Right ventricle myocardium superior (tissue), 1 donor: ENCODE data around the gene SARM1. TPM values are rescaled to one million over a fixed set of nuclear protein-coding genes. Genes with fewer than 3 reads are reported as not detected.

ENCODE experiments used
- ATAC-seq: fragments of 200-7000 bp; cut with Tn5 transposase; one replicate; pipeline ENCODE4 v1.9.1; 2020; ENCODE audit warnings: mild to moderate bottlenecking; ENCODE audit not compliant: poor library complexity
- DNase-seq: peaks from one replicate; pipeline ENCODE4 v3.0.0-alpha.2; 2020
- intact Hi-C: fragments of 100-400 bp; cut with DNase I; formaldehyde crosslinking; loops from one replicate; pipeline ENCODE4 v1.11.2; 2022
- total RNA-seq: library from RNA; stranded (reverse); fragmentation: NEBNext Ultra II Directional; extraction: Animal tissue kit (Norgen Biotek cat#: 25700); gene quantifications from one replicate; pipeline ENCODE4 v1.2.1, GENCODE V29; 2021
- donor health status: DM: no; HTN: yes; CAD: no; lungs with severe emphysema.

The SARM1 gene
- total RNA-seq, 1 donor from 2014 or later, result 5.0 TPM

DNA sequence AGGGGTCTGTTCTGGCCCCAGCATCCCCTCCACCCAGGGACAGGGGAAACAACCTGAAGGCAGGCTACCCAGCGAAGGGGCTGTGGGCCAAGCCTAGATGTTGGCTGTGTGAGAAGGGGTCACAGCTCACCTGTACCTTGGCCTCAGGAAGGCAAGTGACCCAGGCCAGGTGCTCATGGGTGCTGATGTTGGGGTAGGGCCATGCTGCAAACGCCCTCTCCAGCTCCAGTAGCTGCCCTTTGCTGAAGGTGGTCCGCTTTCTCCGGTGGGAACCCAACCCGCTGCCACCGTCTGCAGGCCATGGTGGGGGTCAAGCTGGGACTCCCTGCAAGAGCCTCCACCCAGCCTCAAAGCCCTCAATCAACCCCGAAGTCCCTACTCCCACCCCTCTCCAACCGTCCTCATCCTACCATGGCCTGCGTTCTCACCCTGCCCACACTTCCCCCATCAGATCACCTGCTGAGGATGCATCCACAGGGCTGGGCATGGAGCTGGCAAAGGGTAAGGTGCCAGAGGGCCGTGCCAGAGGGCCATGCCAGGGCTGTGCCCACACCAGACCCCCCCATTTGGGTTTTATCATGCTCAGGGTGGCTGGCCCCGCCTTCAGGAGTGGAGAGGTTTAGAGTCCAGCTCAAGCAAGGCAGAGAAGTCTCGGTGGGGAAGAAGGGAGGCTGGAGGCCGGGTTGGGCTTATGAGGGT lies 6.7 kb upstream of the SARM1 start, which contains the start of gene SEBOX:
Gene SEBOX (minus strand): TSS at position 535 of the 699 bp plus-strand sequence. CDS start 48 bp downstream, at position 487.
- intact Hi-C loops, result no loop called here
- DNase-seq, result no peak
- no peak for ATAC-seq

DNA sequence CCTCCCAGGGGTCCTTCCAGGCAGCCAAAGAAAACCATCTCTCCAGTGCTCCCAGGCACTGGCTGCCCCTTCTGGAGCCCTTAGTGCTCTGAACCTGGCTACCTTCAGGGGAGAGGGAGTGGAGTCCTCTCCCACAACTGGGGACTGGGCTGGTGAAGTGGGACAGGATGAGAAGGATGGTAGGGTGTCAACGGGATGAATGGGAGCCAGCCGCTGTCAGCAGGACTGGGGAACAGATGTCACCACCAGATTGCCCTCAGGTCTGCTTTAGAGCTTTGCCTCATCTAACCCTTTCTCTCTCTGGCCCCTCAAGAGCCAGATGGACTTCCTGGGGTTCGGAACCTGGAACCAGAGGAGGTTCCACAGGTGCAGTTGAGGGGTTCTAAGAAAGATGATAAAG lies 6.0 kb upstream of the SARM1 start:
- ATAC-seq (no peak), DNase-seq (no peak)
- intact Hi-C loops, result no loop called here

DNA sequence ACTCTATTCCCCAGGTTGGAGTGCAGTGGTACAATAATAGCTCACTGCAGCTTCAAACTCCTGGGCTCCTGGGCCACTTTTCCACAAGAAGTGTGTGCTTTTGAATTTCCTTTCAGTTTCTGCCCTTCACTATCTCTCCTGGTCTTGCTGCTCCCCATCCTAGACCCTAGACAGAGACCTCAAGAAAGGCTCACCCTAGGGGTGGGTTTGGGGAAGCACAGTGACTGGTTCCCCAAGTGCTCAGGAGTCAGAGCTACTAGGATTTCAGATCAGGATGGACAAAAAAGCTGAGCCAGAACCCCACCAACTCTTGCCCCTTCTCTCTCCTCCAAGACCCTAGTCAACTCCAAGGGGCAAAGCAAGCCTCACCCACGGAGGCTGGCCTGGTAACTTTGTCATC lies 4.9 kb upstream of the SARM1 start:
- intact Hi-C loops, result no loop called here
- ATAC-seq (no peak), DNase-seq (no peak)

DNA sequence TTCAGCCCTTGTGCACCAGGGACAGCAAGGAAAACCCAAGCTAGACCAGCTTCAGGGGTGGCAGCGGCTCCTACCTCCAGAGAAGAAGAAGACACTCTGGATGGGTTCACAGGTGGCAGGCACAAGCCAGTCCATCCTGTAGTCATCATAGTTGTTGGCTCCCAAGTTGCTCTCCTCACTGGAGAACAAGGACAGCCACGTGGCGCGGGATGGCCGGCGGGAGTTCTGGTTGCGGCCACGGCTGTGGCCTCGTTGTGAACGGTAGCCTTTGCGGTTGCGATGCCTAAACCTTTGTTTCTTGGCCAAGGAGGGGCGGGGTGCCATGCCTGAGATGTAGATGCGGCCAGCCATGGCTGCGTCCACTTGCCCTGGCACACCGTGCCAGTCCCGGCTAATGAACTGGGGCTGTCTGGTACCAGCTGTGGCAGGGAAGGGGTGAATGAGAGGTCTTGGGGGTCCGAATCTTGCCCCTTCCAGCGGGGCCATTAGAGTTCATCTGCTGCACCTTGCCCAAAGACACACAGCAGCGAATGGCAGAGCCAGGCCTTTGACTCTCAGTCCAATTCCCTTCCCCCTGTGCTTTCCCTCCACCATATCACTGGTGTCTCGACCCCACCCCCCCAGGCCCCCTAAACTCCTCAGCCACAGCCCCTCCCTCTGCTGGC lies 3.7 kb upstream of the SARM1 start:
- DNase-seq, result no peak
- no peak for ATAC-seq
- intact Hi-C loops, result no loop called here

DNA sequence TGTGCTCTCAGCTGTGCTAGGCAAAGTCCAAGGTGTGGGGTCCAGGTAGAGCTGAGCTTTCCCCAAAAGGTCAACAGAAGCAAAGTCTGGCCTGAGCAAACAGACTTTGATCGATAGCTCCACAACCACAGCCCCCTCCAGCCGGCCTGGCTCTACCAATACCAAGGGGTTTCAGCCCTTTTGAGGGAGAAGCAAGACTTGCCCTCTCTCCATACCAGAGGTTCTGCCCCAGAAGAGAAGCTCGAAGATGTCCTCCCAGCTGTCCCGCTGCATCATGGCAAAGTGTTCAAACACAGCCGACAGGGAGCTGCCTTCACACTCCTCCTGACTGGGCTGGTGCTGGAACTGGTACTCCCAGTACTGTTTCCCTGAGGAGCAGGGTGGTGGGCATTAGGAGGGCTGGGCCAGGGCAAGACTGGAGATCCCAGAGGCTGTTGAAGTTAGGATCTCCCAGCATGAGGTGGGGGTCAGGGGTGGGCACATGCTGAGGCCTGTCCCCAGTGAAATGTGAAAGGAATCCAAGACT lies 3.1 kb upstream of the SARM1 start:
- intact Hi-C loops, result no loop called here
- ATAC-seq (no peak), DNase-seq (no peak)

DNA sequence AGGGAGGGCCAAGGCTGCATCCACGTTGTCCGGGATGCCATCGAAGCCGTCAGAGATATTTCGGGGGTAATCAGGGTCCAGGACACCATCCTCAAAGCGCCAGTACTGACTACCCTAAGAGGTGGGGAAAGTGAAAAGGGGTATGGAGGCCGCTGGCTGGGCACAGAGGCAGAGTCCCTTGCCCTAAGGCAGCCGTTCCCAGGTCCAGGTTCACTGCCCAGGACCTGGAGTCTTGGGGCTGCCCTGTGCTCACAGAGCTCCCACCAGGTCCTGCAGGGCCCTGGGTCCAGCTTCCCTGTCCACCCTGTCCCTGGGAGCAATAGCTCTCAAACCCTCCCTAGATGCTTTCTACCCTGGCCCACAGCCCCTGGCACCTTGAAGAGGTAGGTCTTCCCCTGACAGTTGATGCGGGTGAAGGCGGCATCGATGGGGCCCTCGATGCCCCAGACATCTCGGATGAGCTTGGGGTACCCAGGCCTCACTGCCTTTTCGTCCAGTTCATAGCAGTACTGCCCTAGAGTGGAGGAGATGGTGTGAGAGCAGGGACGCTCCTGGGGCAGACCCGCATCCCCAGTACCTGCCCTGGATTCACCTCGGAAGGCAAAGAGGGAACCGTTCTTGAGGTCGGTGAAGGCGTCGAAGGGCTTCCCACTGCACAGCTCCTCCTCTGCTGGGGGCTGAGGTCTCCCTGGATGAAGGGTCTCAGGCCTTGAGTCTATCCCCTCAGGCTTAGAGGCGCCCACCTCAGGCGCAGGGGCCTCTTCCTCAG lies 2.4 kb upstream of the SARM1 start:
- ATAC-seq (no peak), DNase-seq (no peak)
- intact Hi-C loops, result no loop called here

DNA sequence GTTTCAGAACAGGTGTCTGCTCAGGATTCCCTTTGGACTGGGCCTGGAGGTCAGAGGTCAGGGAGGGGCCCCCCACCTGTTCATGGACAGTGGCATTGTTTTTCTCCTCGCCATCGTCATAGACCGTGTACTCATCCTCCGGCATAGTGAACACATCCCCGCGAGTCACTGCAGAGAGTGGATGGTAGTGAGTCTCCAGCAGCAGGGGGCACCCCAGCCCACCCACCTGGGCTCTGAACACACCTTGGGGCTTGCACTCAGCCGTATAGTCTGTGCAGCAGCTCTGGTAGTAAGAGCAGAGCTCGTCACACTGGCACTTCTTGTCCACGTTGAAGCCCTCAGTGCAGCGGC lies 1.8 kb upstream of the SARM1 start:
- ATAC-seq, result no peak
- intact Hi-C loops, result no loop called here
- DNase-seq, result no peak

DNA sequence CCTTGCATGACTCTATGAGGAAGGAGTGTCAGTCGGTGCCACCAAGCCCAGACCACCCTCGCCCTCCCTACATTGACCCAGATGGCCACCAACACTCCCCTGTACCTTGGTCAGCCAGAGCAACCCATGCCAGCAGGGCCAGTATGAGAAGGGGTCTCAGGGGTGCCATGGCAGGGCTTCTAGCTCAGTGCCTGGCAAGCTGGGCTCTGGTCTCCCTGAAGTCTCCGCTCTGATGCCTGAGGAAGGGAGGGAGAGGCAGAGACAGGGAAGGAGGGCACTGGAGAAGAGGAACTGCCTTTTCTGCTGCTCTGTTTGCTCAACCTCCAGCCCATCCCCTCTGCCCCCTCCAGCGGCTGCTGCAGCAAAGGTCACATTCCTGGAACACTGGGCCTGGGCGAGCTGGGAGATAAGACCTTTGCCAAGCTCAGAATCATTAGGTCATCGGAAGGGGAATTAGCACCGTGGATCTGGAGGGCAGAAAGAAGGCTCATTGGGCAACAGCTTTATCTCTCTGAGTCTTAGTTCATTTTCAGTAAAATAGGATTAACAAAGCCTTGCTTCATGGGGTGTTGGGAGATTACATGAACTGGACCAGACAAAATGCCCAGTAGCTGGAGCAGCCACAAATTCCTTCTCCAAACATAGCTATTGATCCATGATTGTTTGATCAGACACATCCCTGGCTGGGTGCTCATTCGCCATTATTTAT lies 1.3 kb upstream of the SARM1 start, which contains the start of gene VTN:
Gene VTN (minus strand): TSS at position 273 of the 709 bp plus-strand sequence. CDS start 104 bp downstream, at position 169.
- DNase-seq, result peak; percentile 64
- intact Hi-C loops, result no loop called here
- peak; percentile 61 for ATAC-seq

DNA sequence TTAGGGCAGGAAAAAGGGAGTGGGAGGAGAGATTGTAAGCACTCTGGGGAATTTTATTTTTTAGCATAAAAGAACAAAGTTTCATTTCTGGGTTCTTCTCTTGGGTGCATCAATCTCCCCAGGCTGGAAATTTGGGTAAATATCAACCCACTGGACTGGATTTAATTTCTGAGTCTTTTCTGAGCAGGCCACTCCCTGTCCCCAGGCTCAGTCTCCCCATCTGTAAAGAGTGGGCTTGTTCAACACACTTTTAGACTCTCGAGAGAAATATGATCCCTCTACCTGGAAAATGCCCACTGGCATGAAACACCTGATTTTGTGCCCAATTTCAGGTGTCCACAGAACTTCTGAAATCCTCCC lies 770 bp upstream of the SARM1 start:
- DNase-seq (no peak), ATAC-seq (no peak)
- intact Hi-C loops, result no loop called here

DNA sequence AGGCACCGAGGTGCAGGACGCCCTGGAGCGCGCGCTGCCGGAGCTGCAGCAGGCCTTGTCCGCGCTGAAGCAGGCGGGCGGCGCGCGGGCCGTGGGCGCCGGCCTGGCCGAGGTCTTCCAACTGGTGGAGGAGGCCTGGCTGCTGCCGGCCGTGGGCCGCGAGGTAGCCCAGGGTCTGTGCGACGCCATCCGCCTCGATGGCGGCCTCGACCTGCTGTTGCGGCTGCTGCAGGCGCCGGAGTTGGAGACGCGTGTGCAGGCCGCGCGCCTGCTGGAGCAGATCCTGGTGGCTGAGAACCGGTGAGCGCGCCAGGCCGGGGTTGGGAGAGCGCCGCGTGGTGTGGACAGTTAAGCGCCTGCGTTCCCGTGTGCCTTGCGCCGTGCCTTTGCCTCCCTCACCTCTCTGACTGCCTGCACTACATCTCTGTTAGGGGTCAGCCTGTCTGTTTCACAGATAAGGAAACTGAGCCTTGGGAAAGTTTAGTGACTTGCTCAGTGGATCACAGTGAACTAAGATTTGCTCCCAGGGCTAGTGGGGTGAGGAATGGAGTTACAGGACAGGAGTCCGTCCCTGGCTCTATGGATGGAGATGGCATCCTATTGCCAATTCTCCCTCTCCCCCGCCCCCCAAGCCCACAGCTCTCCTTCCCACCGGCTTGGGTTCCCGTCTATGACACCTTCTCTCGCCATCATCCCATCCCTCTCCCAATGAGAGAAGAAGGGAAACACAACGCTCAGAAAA lies 880 bp downstream of the SARM1 start:
- peak; percentile 61 for DNase-seq
- ATAC-seq, result peak; percentile 13
- intact Hi-C loops, result no loop called here

DNA sequence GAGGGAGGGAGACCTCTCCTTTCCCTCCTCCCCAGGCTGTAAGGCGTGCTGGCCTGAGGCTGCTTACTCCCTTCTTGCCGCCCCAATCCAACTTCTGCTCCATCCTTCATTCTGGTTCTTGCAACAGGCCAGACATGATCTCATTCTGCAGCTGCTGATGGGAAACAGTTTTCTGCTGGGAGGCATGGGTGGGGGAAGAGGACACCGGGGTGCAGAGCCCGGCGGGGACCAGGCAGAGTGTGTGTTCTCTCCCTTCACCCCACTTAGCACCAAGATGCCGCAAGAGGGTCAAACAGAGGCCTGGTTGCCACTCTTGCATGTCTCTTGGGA lies 1.4 kb downstream of the SARM1 start:
- DNase-seq, result no peak
- intact Hi-C loops, result no loop called here
- ATAC-seq, result no peak

DNA sequence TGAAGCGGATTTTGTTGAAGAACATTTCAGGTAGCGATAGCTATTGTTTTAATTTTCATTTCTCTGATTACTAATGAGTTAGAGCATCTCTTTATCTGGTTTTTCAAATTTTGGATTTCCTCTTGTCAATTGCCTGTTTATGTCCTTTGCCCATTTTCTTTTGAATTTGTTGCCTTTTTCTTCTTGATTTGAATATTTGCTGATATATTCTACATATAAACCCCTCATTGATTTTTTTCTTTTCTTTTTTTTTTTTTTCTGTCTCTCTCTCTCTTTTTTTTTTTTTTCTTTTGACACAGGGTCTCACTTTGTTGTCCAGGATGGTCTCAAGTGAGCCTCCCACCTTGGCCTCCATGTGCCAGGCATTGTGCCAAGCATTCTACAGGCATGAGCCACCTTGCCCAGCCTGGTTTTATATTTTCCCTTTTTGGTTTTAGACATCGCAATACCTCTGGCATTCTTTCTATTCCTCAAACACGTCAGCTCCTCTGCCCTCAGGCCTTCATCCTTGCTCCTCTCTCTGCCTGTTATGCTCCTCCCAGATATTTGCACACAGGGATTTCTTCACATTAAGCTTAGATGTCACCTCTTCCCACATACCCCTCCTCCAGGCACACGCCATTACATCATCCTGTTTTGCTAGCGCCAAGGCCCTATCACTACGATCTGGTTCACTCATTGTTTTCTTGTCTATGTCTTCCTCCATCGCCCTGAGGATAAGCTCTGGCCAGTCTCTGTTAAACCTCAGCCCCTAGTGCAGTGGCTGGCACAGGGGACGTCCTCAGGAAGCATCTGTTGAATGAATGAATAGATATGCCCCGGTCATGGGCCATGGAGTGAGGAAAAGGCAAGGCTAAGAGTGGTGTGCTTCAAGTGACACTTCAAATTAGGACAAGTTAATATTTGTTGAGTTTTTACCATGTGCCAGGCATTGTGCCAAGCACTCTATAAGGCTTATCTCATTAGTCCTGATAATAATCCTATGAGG lies 8.6 kb downstream of the SARM1 start:
- ATAC-seq (no peak), DNase-seq (no peak)
- intact Hi-C loops, result no loop called here

DNA sequence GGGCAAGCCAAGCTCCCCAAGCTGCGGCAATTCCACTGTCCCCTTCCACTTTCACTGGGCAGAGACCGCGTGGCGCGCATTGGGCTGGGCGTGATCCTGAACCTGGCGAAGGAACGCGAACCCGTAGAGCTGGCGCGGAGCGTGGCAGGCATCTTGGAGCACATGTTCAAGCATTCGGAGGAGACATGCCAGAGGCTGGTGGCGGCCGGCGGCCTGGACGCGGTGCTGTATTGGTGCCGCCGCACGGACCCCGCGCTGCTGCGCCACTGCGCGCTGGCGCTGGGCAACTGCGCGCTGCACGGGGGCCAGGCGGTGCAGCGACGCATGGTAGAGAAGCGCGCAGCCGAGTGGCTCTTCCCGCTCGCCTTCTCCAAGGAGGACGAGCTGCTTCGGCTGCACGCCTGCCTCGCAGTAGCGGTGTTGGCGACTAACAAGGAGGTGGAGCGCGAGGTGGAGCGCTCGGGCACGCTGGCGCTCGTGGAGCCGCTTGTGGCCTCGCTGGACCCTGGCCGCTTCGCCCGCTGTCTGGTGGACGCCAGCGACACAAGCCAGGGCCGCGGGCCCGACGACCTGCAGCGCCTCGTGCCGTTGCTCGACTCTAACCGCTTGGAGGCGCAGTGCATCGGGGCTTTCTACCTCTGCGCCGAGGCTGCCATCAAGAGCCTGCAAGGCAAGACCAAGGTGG lies 9.8 kb downstream of the SARM1 start:
- DNase-seq (no peak), ATAC-seq (peak; percentile 45)
- intact Hi-C loops, result no loop called here

DNA sequence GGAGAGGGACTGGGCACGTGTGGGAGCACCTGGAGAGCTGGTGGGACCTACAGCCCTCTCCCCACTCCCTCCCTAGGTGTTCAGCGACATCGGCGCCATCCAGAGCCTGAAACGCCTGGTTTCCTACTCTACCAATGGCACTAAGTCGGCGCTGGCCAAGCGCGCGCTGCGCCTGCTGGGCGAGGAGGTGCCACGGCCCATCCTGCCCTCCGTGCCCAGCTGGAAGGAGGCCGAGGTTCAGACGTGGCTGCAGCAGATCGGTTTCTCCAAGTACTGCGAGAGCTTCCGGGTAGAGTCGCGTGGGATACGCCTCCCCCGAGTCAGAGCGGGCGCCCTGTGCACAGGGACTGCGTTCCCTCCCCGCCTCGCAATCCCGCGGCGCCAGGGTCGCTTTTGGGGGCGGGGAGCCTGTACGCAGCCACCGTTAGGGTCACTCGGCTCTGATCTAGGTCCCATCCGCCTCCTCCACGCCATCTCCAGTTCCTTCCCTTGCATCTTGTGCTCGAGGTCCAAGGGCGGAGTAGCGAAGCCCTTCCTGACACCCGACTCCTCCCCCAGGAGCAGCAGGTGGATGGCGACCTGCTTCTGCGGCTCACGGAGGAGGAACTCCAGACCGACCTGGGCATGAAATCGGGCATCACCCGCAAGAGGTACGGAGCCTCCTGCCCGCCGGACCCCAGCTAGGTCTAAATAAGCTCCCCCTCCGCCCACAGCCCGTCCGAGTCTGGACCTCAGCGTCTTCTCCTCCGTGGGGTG lies 13.0 kb downstream of the SARM1 start:
- DNase-seq (peak; percentile 74), ATAC-seq (peak; percentile 89)
- intact Hi-C loops, result no loop called here

DNA sequence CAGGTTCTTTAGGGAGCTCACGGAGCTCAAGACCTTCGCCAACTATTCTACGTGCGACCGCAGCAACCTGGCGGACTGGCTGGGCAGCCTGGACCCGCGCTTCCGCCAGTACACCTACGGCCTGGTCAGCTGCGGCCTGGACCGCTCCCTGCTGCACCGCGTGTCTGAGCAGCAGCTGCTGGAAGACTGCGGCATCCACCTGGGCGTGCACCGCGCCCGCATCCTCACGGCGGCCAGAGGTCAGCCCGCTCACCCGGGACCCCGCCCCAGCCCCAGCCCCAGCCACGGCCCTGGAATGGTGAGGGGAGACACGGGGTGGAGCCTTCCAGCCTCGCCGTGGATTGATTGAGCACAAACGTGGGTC lies 13.5 kb downstream of the SARM1 start:
- intact Hi-C loops, result no loop called here

DNA sequence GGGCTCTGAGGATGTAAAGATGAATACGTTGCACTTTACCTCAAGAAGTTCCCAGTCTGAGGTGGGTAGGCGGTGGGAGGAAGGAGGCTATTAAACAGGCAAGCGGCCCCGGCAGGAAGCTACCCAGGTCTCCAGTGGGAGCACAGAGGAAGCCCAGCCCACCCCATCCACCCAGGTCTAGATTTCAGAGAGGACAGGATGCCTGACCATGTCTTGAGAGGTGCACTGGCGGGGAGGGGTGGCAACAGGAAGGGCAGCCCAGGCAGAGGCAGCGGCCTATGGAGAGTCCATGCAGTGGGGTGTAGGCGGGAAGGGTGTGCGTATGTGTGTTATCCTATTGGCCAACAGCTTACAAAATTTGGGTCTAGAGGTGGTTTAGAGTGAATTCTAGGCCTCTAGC lies 13.9 kb downstream of the SARM1 start:
- DNase-seq (no peak), ATAC-seq (no peak)
- intact Hi-C loops, result no loop called here

More for the DNA sequence above, 13.5 kb downstream of the SARM1 start:
- ATAC-seq (peak; percentile 26), DNase-seq (no peak)
